K562 (cell line): ENCODE data around the gene NEURL2. TPM values are rescaled to one million over a fixed set of nuclear protein-coding genes. Genes with fewer than 3 reads are reported as not detected.
A peak's percentile ranks its signal among the peaks of the same experiment; 100 is the strongest.

Experiments
- AFF4 ChIP-seq: sonication (generic); formaldehyde crosslinking; IDR thresholded peaks from 2 replicates; pipeline ENCODE4 v1.8.0; 2023; ENCODE audit warnings: mild to moderate bottlenecking, missing genetic modification reagents
- CBFA2T2 ChIP-seq: fragments of 450-650 bp; conservative IDR thresholded peaks from 2 replicates; pipeline ENCODE4 v1.6.1; 2017; ENCODE audit warnings: mild to moderate bottlenecking
- DACH1 ChIP-seq: fragments of 450-650 bp; IDR thresholded peaks from 2 replicates; pipeline ENCODE4 v1.6.1; 2018; ENCODE audit not compliant: partially characterized antibody
- EP300 ChIP-seq: IDR thresholded peaks from 2 replicates; pipeline ENCODE4 v1.6.1; 2012; ENCODE audit warnings: low read length, improper control_type of control experiment
- ETV5 ChIP-seq: sonication (generic); formaldehyde crosslinking; IDR thresholded peaks from 2 replicates; pipeline ENCODE4 v1.4.0; 2020; ENCODE audit warnings: low read depth, mild to moderate bottlenecking, missing genetic modification reagents
- GTF2B ChIP-seq: IDR thresholded peaks from 2 replicates; pipeline ENCODE4 v1.6.1; 2011; ENCODE audit not compliant: insufficient read length; ENCODE audit errors: extremely low read depth
- HNRNPL ChIP-seq: fragments of 200-400 bp; formaldehyde crosslinking; IDR thresholded peaks from 2 replicates; pipeline ENCODE4 v1.6.1; 2017; ENCODE audit warnings: low read depth, mild to moderate bottlenecking, low read length
- HOXB6 ChIP-seq: fragments of 250-450 bp; sonication (Bioruptor Pico); IDR thresholded peaks from 2 replicates; pipeline ENCODE4 v1.5.1; 2022; ENCODE audit warnings: mild to moderate bottlenecking, borderline replicate concordance
- JUNB ChIP-seq: fragments of 450-650 bp; formaldehyde crosslinking; conservative IDR thresholded peaks from 2 replicates; pipeline ENCODE4 v1.4.0; 2020; ENCODE audit warnings: mild to moderate bottlenecking
- MTA2 ChIP-seq: fragments of 450-650 bp; IDR thresholded peaks from 2 replicates; pipeline ENCODE4 v1.6.1; 2016; ENCODE audit warnings: low read depth
- NBN ChIP-seq: fragments of 450-650 bp; IDR thresholded peaks from 2 replicates; pipeline ENCODE4 v1.6.1; 2016; ENCODE audit warnings: low read depth, mild to moderate bottlenecking
- PATZ1 ChIP-seq: fragments of 250-450 bp; sonication (Bioruptor Pico); IDR thresholded peaks from 2 replicates; pipeline ENCODE4 v1.5.0; 2020; ENCODE audit warnings: mild to moderate bottlenecking, borderline replicate concordance
- PRMT5 ChIP-seq: sonication (generic); formaldehyde crosslinking; IDR thresholded peaks from 2 replicates; pipeline ENCODE4 v1.5.0; 2020; ENCODE audit warnings: missing genetic modification reagents
- RFX1 ChIP-seq: fragments of 450-650 bp; IDR thresholded peaks from 2 replicates; pipeline ENCODE4 v1.6.1; 2016; ENCODE audit warnings: mild to moderate bottlenecking, moderate library complexity
- SREBF1 ChIP-seq: fragments of 150-350 bp; IDR thresholded peaks from 2 replicates; pipeline ENCODE4 v1.6.1; 2014; ENCODE audit warnings: antibody characterized with exemption, low read depth, low read length, borderline replicate concordance
- TAF1 ChIP-seq: IDR thresholded peaks from 2 replicates; pipeline ENCODE4 v1.6.1; 2011; ENCODE audit warnings: mild to moderate bottlenecking, low read length, moderate library complexity; ENCODE audit not compliant: insufficient read depth, control insufficient read depth, severe bottlenecking; ENCODE audit errors: extremely low read depth
- TBL1XR1 ChIP-seq, 2 experiments: IDR thresholded peaks; 2 replicates each; pipeline ENCODE4 v1.6.1; 2012; ENCODE audit warnings: improper control_type of control experiment in 2 of 2, low read length in 2 of 2, mild to moderate bottlenecking in 1 of 2
- TRIM28 ChIP-seq: fragments of 450-650 bp; IDR thresholded peaks from 2 replicates; pipeline ENCODE4 v1.6.1; 2017
- ZNF121 ChIP-seq: sonication (generic); formaldehyde crosslinking; conservative IDR thresholded peaks from 2 replicates; pipeline ENCODE4 v1.8.0; 2022; ENCODE audit warnings: missing genetic modification reagents
- ZNF239 ChIP-seq: fragments of 250-450 bp; sonication (Bioruptor Pico); IDR thresholded peaks from 2 replicates; pipeline ENCODE4 v1.4.0; 2020; ENCODE audit warnings: mild to moderate bottlenecking
- ZNF436 ChIP-seq: fragments of 250-450, 450-650 bp; sonication (Bioruptor Pico); formaldehyde crosslinking; IDR thresholded peaks from 2 replicates; pipeline ENCODE4 v1.7.0; 2020; ENCODE audit warnings: mild to moderate bottlenecking
- ZNF512 ChIP-seq: IDR thresholded peaks from 2 replicates; pipeline ENCODE4 v1.6.1; 2016; ENCODE audit warnings: missing genetic modification characterization, missing compliant biosample characterization
- polyA plus RNA-seq, 8 experiments: library from polyadenylated mRNA; depleted of rRNA in 4 of 8; stranded (reverse) in 5 of 8; unstranded in 3 of 8; fragments of >200 nt; fragmentation: Nextera tagmentation in 2 of 8; fragmentation: Illumina TruSeq in 1 of 8; extraction: Ambion mirVana in 2 of 8; extraction: Trizol in 1 of 8; gene quantifications; 2 replicates each; pipeline versions ENCODE4 v1.2.1 to v1.2.3, GENCODE V29; 2011 to 2014; ENCODE audit warnings: inconsistent platforms in 1 of 8, missing spikeins in 1 of 8
- total RNA-seq, 7 experiments: library from RNA; depleted of rRNA in 6 of 7; stranded (reverse); fragments of >200 nt in 6 of 7; fragmentation: Illumina TruSeq in 2 of 7; extraction: Trizol in 2 of 7; gene quantifications; 2 replicates each; pipeline versions ENCODE4 v1.2.1 to v1.2.3, GENCODE V29; 2011 to 2021; ENCODE audit warnings: low replicate concordance in 1 of 7

The NEURL2 gene
- total and polyA plus RNA-seq, 9 of the 15 experiments (the other 6 are each of a cell fraction or from before 2014, with no cell fraction given) = 0.22 to 1.9 (median 0.50) TPM; not detected in 1

- TF ChIP-seq SREBF1 = no peak
- TF ChIP-seq TRIM28 = no peak
- no peak for TF ChIP-seq HNRNPL
- no peak for TF ChIP-seq GTF2B
- TF ChIP-seq ZNF512 (tag) = no peak
- TF ChIP-seq DACH1 = no peak
- no peak for TF ChIP-seq ZNF436 (CRISPR knock-in tag)
- TF ChIP-seq PRMT5 = no peak
- TF ChIP-seq NBN = no peak
- TF ChIP-seq HOXB6 (CRISPR knock-in tag) = no peak
- TF ChIP-seq TBL1XR1 (IDR thresholded peaks at IDR 0.05; ENCODE audit: low read length in 2 of 2) = no peak
- TF ChIP-seq EP300 = no peak
- no peak for TF ChIP-seq CBFA2T2
- TF ChIP-seq TAF1 = peak; percentile 20
- TF ChIP-seq RFX1 = no peak
- no peak for TF ChIP-seq PATZ1 (CRISPR knock-in tag)
- TF ChIP-seq JUNB (CRISPR knock-in tag) = no peak
- no peak for TF ChIP-seq MTA2
- TF ChIP-seq ZNF121 (CRISPR knock-in tag) = no peak
- TF ChIP-seq ZNF239 = no peak
- TF ChIP-seq ETV5 (CRISPR knock-in tag) = no peak
- TF ChIP-seq AFF4 = no peak
Observed at GRCh38 chr20:45909817-45910669, 19.0 kb upstream of the NEURL2 start (continued).
